ENCODE data around the gene ACSL1. TPM values are rescaled to one million over a fixed set of nuclear protein-coding genes. Genes with fewer than 3 reads are reported as not detected.

ACSL1 gene
- total and polyA plus RNA-seq, 2 donors (not counting 3 experiments of a cell fraction or from before 2014, with no cell fraction given), result 7.3 to 17.7 TPM

GRCh38 chr4:184794470-184794869 lies 31.3 kb downstream of the ACSL1 start:
- CTCF ChIA-PET, result interaction anchor here (1.3 to 3.6 kb wide), 2 partner anchors 19 to 49 kb away, joined by 3 to 19 read pairs; no protein-coding TSS in a partner anchor
- no peak overlapping the region for H3K4me2 ChIP-seq (ENCODE audit: insufficient read depth, low read length)
- FAIRE-seq (no peak), DNase-seq (ENCODE audit: low read depth, low spot score) (no peak)
- TF ChIP-seq EZH2 (IDR thresholded peaks at IDR 0.05; ENCODE audit: borderline replicate concordance, low read depth, low read length, severe bottlenecking), result no peak
- no peak for TF ChIP-seq CTCF (IDR thresholded peaks at IDR 0.05; ENCODE audit: extremely low read depth in 1 of 2, insufficient read depth in 1 of 2, low read depth in 1 of 2, low read length in 2 of 2)
- TF ChIP-seq MYC (IDR thresholded peaks at IDR 0.05; ENCODE audit: low read depth, low read length), result no peak
- TF ChIP-seq JUN (IDR thresholded peaks at IDR 0.05; ENCODE audit: borderline replicate concordance, insufficient read depth, insufficient read length, low read depth), result no peak
- no peak for TF ChIP-seq POLR2A (IDR thresholded peaks at IDR 0.05; ENCODE audit: low read depth, low read length)
- no peak for TF ChIP-seq POLR2AphosphoS5 (IDR thresholded peaks at IDR 0.05; ENCODE audit: insufficient read depth, low read depth, low read length)
- TF ChIP-seq MAX (IDR thresholded peaks at IDR 0.05; ENCODE audit: insufficient read depth, insufficient read length), result no peak
- no peak for TF ChIP-seq FOS (IDR thresholded peaks at IDR 0.05; ENCODE audit: borderline replicate concordance, insufficient read depth, low read length)
- no peak for TF ChIP-seq GATA2 (IDR thresholded peaks at IDR 0.05; ENCODE audit: insufficient read depth, insufficient read length, low read depth, low read length)
- H3K27me3 ChIP-seq (ENCODE audit: control insufficient read depth in 2 of 2, insufficient read depth in 2 of 2, low read length in 2 of 2), result no peaks in the 10 kb centered on the region
- no peak overlapping the region for H3K9ac ChIP-seq (replicated peaks; ENCODE audit: extremely low read depth, insufficient read depth, low read length)
- dilution Hi-C loops (cut with MboI; ENCODE audit: extremely low pct_ligation_motif_present, low sequenced_read_pairs) (no loop called here), intact Hi-C loops (cut with micrococcal nuclease) (no loop called here)
- H2AFZ ChIP-seq (ENCODE audit: low read depth, low read length), result no peak overlapping the region
- no TSS peak for BruUV-seq (replicated peaks)
- H3K36me3 ChIP-seq (ENCODE audit: control insufficient read depth in 2 of 2, extremely low read depth in 1 of 2, insufficient read depth in 2 of 2, low read length in 2 of 2), result no peaks in the 10 kb centered on the region
- H3K27ac ChIP-seq (ENCODE audit: insufficient read depth, low read depth, low read length), result no peak overlapping the region
- H3K9me3 ChIP-seq (replicated peaks; ENCODE audit: control insufficient read depth, insufficient read depth, low read length), result no peaks in the 10 kb centered on the region
- POLR2A ChIA-PET, result no interaction called here
- H4K20me1 ChIP-seq (replicated peaks; ENCODE audit: control insufficient read depth, extremely low read depth, insufficient read depth, low read length), result no peaks in the 10 kb centered on the region
- H3K9me1 ChIP-seq (replicated peaks; ENCODE audit: control insufficient read depth, extremely low read depth, insufficient read depth, low read length), result no peaks in the 10 kb centered on the region
- peaks cover 11% of the 10 kb centered on the region for H3K4me1 ChIP-seq (ENCODE audit: control insufficient read depth, extremely low read depth, insufficient read depth, low read length)
- no peak overlapping the region for H3K4me3 ChIP-seq (replicated peaks in 1 of 3; ENCODE audit: insufficient read depth in 1 of 3, low read depth in 1 of 3, low read length in 3 of 3)
- no peaks in the 10 kb centered on the region for H3K79me2 ChIP-seq (ENCODE audit: control insufficient read depth, insufficient read depth, low read length)

Data from endothelial cell of umbilical vein (primary cell).